ENCODE data around the gene ADGRF3.
"Not testable (repeated sequence)": the region's sequence is repeated elsewhere in the genome, so short reads cannot be mapped to it uniquely, and the experiment has no call there.

Gene ADGRF3

GRCh38 chr2:26347286-26347865 lies 787 bp upstream of the ADGRF3 start:
- DNase-seq: no peak

GRCh38 chr2:26345545-26346453 lies 790 bp downstream of the ADGRF3 start, which contains the start of gene SELENOI:
Gene SELENOI (plus strand): TSS chr2:26346143. CDS start chr2:26346233, 90 bp downstream.
- DNase-seq: peak; percentile 100

- DNase-seq: no peak
Observed at GRCh38 chr2:26345283-26345544, 1.4 kb downstream of the ADGRF3 start.

DNA sequence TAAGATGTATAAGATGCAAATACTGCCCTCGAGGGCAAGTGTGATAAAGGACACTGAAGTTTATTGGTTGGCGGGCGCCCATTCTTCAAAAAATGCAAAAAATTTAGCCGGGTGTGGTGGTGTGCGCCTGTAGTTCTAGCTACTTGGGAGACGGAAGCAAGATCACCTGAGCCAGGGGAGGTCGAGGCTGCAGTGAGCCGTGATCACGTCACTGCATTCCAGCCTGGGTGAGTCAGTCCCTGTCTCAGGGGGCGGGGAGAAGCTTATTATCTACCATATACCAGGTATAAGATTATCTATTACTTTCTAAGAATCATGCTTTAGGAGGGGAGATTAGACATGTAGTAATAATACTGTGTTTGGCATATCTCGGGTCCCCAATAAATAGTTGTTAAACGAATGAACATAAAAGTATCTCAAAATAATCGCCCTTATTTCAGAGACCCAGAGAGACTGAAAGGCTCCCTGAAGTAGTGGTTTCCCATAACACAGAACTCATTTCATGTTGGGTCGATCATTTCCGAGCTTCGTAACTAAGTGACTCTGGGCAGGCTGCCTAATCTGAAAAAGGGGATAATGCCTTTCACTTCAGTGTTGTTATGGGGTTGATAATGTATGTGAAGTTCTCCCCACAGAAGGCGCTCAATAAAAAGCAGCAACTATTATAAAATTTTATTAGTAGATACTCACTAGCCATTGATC lies 1.9 kb downstream of the ADGRF3 start:
- DNase-seq: peak in 1 of 2 experiments; percentile 25

DNA sequence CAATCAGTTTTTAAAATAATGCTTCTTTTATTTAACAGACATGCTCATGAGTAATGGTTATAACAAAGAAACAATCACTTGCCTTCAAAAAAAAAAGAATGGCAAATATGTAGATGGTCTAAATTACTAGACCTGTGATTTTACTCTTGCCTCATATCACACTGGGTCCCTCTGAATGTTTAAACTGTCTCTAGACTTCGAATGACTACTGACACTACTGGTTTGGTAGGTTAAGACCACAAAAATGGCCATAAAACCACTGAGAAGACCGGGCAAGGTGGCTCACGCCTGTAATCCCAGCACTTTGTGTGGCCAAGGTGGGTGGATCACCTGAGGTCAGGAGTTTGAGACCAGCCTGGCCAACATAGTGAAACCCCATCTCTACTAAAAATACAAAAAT lies 5.8 kb downstream of the ADGRF3 start:
- DNase-seq: no peak

DNA sequence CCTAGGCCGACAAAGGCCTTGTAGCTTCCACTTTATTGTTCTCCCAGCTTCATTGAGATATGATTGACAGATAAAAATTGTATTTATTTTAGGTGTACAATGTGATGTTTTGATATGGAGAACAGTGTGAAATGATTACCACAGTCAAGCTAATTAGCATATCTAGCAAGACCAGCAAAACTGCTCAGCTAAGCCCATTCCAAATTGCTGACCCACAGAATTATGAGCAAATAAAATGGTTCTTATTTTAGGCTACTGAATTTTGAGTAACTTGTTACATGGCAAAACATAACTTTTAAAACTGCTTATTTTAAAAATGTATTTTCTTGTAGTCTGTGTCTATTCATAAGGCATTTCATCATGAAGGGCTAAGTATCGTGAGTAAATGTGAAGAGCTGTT lies 9.3 kb downstream of the ADGRF3 start:
- no peak for DNase-seq

GRCh38 chr2:26336719-26337118 lies 9.9 kb downstream of the ADGRF3 start:
- no peak for DNase-seq

GRCh38 chr2:26335231-26335630 lies 11.4 kb downstream of the ADGRF3 start:
- DNase-seq: no peak

GRCh38 chr2:26333293-26333692 lies 13.3 kb downstream of the ADGRF3 start:
- no peak for DNase-seq

- not testable (repeated sequence) for DNase-seq
Observed at GRCh38 chr2:26331321-26331720, 15.3 kb downstream of the ADGRF3 start.

- DNase-seq: no peak
Observed at GRCh38 chr2:26330604-26331003, 16.0 kb downstream of the ADGRF3 start.

- DNase-seq: peak; percentile 64 to 83
Observed at GRCh38 chr2:26330114-26330549, 16.5 kb downstream of the ADGRF3 start.

- not testable (repeated sequence) for DNase-seq
Observed at GRCh38 chr2:26329083-26329482, 17.5 kb downstream of the ADGRF3 start.

DNA sequence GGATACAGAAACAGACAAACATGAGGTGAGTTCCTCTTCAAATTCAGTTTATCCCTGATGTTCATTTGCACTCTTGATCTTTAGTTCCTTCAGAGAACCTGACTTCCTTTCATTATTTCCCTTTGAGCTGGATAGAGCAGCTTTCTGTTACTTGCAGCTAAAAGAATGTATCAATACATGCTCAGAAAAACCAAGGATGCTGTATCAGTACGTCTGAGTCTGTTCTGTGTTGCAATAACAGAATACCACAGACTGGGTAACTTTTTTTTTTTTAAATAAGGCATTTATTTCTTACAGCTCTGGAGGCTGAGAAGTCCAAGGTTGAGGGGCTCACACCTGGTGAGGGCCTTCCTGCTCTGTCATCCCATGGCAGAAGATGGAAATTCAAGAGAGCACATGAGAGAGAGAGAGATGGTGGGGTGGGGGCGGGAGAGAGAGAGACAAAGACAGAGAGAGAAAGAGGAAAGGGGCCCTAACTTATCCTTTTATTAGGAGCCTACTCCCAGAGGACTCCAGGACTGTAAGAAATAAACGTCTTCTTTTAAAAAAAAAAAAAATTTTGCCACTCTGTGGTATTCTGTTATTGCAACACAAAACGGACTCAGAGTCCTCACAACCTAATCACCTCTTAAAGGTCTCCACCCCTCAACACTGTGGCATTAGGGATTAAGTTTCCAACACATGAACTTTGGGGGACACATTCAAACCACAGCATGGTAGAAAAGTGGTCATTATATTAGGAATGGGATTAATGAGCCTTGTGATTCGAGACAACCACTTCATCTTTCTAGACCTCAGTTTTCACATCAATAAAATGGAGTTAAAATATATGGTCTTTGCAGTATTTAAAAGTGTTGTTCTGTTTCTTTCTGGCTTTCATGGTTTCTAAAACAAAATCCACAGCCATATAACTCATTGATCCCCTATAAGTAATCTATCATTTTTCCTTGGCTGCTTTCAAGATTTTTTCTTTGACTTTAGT lies 19.0 kb downstream of the ADGRF3 start:
- DNase-seq: no peak

DNA sequence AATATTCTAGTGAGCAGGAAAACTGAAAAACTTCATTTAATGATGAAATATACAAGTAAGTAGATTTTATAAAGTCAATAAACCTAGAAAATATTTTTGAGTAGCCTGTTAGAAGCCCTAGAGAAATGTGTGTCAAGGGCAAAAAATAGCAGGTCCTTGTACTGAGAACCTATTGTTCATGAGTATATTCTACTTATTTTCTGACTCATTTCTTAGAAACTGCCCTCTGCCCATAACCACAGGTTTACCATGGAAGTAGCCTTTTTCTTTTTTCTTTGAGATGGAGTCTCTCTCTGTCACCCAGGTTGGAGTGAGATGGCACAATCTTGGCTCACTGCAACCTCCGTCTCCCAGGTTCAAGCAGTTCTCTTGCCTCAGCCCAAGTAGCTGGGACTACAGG lies 20.1 kb downstream of the ADGRF3 start:
- DNase-seq: no peak

DNA sequence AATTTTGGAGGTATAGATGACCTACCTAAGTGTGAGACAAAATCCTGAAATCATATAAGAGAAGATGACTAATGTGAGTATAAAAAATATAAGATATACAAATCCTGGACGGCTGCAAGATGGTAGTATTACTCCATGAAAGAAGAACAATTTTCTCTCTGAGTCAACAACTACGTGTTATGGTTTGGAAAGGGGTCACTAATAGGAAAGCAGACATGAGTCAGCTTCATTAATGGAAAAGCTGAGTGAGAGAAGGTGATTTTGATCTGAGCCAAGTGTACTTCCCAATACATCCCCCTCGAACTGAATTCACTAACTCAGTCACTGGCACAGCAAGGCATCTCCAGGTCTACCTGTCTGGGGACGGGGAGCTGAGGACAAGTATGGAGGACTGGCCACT lies 20.7 kb downstream of the ADGRF3 start:
- DNase-seq: no peak

DNA sequence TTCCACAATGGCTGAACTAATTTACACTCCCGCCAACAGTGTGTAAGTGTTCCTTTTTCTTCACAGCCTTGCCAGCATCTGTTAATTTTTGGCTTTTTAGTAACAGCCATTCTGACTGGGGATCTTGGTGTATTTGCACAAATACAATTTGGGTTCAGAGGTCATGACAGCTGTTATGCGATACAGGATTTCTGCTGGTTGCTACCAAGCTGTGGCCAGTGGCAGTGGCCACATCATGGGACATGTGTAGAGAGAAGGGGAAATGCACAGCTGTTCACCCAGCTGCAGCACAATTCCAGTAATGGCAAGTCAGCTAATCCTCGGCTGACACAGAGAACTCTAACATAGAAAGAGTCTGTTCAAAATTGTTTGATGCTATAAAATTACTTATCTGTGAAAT lies 21.7 kb downstream of the ADGRF3 start:
- DNase-seq: no peak

DNA sequence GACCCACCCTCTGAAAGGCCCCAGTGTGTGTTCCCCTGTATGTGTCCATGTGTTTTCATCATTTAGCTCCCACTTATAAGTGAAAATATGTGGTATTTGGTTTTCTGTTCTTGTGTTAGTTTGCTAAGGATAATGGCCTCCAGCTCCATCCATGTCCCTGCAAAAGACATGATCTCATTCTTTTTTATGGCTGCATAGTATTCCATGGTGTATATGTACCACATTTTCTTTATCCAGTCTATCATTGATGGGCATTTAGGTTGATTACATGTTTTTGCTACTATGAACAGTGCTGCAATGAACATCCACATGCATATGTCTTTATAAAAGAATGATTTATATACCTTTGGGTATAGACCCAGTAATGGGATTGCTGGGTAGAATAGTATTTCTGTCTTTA lies 22.1 kb downstream of the ADGRF3 start:
- not testable (repeated sequence) for DNase-seq

DNA sequence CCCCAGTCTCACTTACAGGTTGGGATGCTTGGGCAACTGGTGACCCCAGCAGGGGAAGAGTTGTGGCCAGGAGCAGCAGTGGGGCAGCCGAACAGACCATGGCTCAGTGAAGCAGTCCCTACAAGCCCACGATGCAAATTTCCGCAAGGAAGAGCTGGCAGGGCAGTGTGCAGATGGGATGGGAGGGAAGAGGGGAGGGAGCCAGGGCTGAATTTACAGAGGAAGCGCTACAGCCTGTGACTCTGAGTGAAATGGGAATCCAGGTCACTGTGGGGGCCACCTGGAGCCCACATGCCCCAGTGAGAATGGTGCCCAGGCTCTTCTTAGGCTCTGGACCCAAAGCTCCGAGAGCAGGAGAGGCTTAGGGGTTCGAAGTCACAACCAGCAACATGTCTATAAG lies 27.6 kb downstream of the ADGRF3 start:
- no peak for DNase-seq

- no peak for DNase-seq
Observed at GRCh38 chr2:26317377-26318105, 29.0 kb downstream of the ADGRF3 start.

GRCh38 chr2:26316845-26317244 lies 29.7 kb downstream of the ADGRF3 start:
- DNase-seq: no peak

- DNase-seq: no peak
Observed at GRCh38 chr2:26316041-26316440, 30.5 kb downstream of the ADGRF3 start.

Measured in NCI-H2081 (cell line).